Activated T-cell treated with anti-CD3 and anti-CD28 coated beads, Interleukin-2, amount 50 U/mL, for 72 hours (primary cell): ENCODE results near the gene C12orf42. TPM values are rescaled to one million over a fixed set of nuclear protein-coding genes. Genes with fewer than 3 reads are reported as not detected.

ENCODE experiments used
- ATAC-seq, 2 donors: fragments of 150-1000 bp; cut with Tn5 transposase; replicated peaks in 1 of 2; 2 replicates each; pipeline ENCODE4 v1.10.0; 2021; ENCODE audit warnings: moderate library complexity in 2 of 2, mild to moderate bottlenecking in 1 of 2
- DNase-seq, 2 donors: peaks; one replicate each; pipeline ENCODE4 v3.0.0; 2021 to 2022; ENCODE audit warnings: mixed read lengths in 1 of 2
- H3K27ac Mint-ChIP-seq: one replicate; pipeline ENCODE4 v1.8.0; 2022; ENCODE audit warnings: mild to moderate bottlenecking, moderate library complexity, mixed read lengths
- H3K27me3 Mint-ChIP-seq: one replicate; pipeline ENCODE4 v1.8.0; 2022; ENCODE audit warnings: low read depth, mixed read lengths
- H3K36me3 Mint-ChIP-seq, 2 donors: one replicate each; pipeline ENCODE4 v1.8.0; 2022; ENCODE audit warnings: mixed read lengths in 2 of 2, mild to moderate bottlenecking in 1 of 2; ENCODE audit not compliant: insufficient read depth in 2 of 2
- H3K4me1 Mint-ChIP-seq: one replicate; pipeline ENCODE4 v1.8.0; 2022; ENCODE audit warnings: low read depth, mixed read lengths
- H3K4me3 Mint-ChIP-seq, 2 donors: one replicate each; pipeline ENCODE4 v1.8.0; 2022; ENCODE audit warnings: mild to moderate bottlenecking in 2 of 2, mixed read lengths in 2 of 2, moderate library complexity in 2 of 2
- H3K9me3 Mint-ChIP-seq, 2 donors: one replicate each; pipeline ENCODE4 v1.8.0; 2022; ENCODE audit warnings: mixed read lengths in 2 of 2
- total RNA-seq, 2 donors: library from RNA; stranded (reverse); gene quantifications; one replicate each; pipeline ENCODE4 v1.2.3, GENCODE V29; 2022

Gene C12orf42
- total RNA-seq, 2 donors from 2014 or later: 0.31 to 0.35 TPM

- Mint-ChIP-seq H3K27me3 (no peaks in the 10 kb centered on the region), H3K4me1 (no peaks in the 10 kb centered on the region), H3K9me3 (peaks cover 3% of the 10 kb centered on the region in 2 donors), H3K27ac (no peak overlapping the region), H3K4me3 (no peak overlapping the region), H3K36me3 (no peaks in the 10 kb centered on the region)
- DNase-seq: no peak
- ATAC-seq: no peak
These were observed 104.7 kb downstream of the C12orf42 start for GRCh38 chr12:103391103-103391502.

- Mint-ChIP-seq H3K27me3 (no peaks in the 10 kb centered on the region), H3K4me1 (no peaks in the 10 kb centered on the region), H3K36me3 (no peaks in the 10 kb centered on the region), H3K9me3 (peaks cover 3% of the 10 kb centered on the region in 2 donors), H3K4me3 (no peak overlapping the region), H3K27ac (peak overlapping the region; percentile 63)
- no peak for ATAC-seq
- DNase-seq: no peak
These were observed 108.4 kb downstream of the C12orf42 start for GRCh38 chr12:103387385-103387784.

GRCh38 chr12:103386451-103386850, 109.3 kb downstream of the C12orf42 start:
- no peaks in the 10 kb centered on the region for H3K4me1 Mint-ChIP-seq
- H3K27ac Mint-ChIP-seq: no peak overlapping the region
- H3K9me3 Mint-ChIP-seq: peaks cover 3% of the 10 kb centered on the region in 2 donors
- ATAC-seq (no peak), DNase-seq (no peak)
- H3K4me3 Mint-ChIP-seq: no peak overlapping the region
- no peaks in the 10 kb centered on the region for H3K36me3 Mint-ChIP-seq
- H3K27me3 Mint-ChIP-seq: no peaks in the 10 kb centered on the region

GRCh38 chr12:103382736-103383346, 112.9 kb downstream of the C12orf42 start:
- H3K4me3 Mint-ChIP-seq: no peak overlapping the region
- H3K27me3 Mint-ChIP-seq: no peaks in the 10 kb centered on the region
- no peaks in the 10 kb centered on the region for H3K36me3 Mint-ChIP-seq
- DNase-seq (no peak), ATAC-seq (no peak)
- no peaks in the 10 kb centered on the region for H3K9me3 Mint-ChIP-seq
- no peaks in the 10 kb centered on the region for H3K4me1 Mint-ChIP-seq
- no peak overlapping the region for H3K27ac Mint-ChIP-seq

GRCh38 chr12:103382119-103382518, 113.6 kb downstream of the C12orf42 start:
- Mint-ChIP-seq H3K9me3 (no peaks in the 10 kb centered on the region), H3K27ac (no peak overlapping the region), H3K27me3 (no peaks in the 10 kb centered on the region), H3K36me3 (no peaks in the 10 kb centered on the region), H3K4me3 (no peak overlapping the region), H3K4me1 (no peaks in the 10 kb centered on the region)
- DNase-seq (no peak), ATAC-seq (no peak)

- no peak overlapping the region for H3K27ac Mint-ChIP-seq
- H3K4me1 Mint-ChIP-seq: no peaks in the 10 kb centered on the region
- H3K36me3 Mint-ChIP-seq: no peaks in the 10 kb centered on the region
- no peak overlapping the region for H3K4me3 Mint-ChIP-seq
- H3K27me3 Mint-ChIP-seq: no peaks in the 10 kb centered on the region
- no peak for ATAC-seq
- peaks cover 0 to 3% of the 10 kb centered on the region in 2 donors for H3K9me3 Mint-ChIP-seq
- DNase-seq: no peak
These were observed 116.1 kb downstream of the C12orf42 start for GRCh38 chr12:103379670-103380069.

- H3K9me3 Mint-ChIP-seq: peaks cover 0 to 10% of the 10 kb centered on the region in 2 donors
- H3K27me3 Mint-ChIP-seq: no peaks in the 10 kb centered on the region
- no peak for DNase-seq
- no peak overlapping the region for H3K27ac Mint-ChIP-seq
- no peak overlapping the region for H3K4me3 Mint-ChIP-seq
- peak in 1 of 2 donors; percentile 22 for ATAC-seq
- peaks cover 5% of the 10 kb centered on the region for H3K4me1 Mint-ChIP-seq
- H3K36me3 Mint-ChIP-seq: peaks cover 0 to 2% of the 10 kb centered on the region in 2 donors
These were observed 122.7 kb downstream of the C12orf42 start for GRCh38 chr12:103373088-103373523.

GRCh38 chr12:103369929-103370328, 125.8 kb downstream of the C12orf42 start:
- Mint-ChIP-seq H3K9me3 (peaks cover 0 to 11% of the 10 kb centered on the region in 2 donors), H3K36me3 (peaks cover 0 to 5% of the 10 kb centered on the region in 2 donors), H3K27me3 (no peaks in the 10 kb centered on the region), H3K27ac (no peak overlapping the region), H3K4me1 (peaks cover 5% of the 10 kb centered on the region), H3K4me3 (no peak overlapping the region)
- ATAC-seq (no peak), DNase-seq (no peak)

GRCh38 chr12:103368167-103368566, 127.6 kb downstream of the C12orf42 start:
- ATAC-seq (no peak), DNase-seq (no peak)
- H3K4me3 Mint-ChIP-seq: no peak overlapping the region
- no peaks in the 10 kb centered on the region for H3K27me3 Mint-ChIP-seq
- peaks cover 1 to 5% of the 10 kb centered on the region in 2 donors for H3K36me3 Mint-ChIP-seq
- peaks cover 5% of the 10 kb centered on the region for H3K4me1 Mint-ChIP-seq
- peaks cover 2 to 11% of the 10 kb centered on the region in 2 donors for H3K9me3 Mint-ChIP-seq
- no peak overlapping the region for H3K27ac Mint-ChIP-seq

GRCh38 chr12:103354403-103354802, 141.4 kb downstream of the C12orf42 start:
- H3K4me3 Mint-ChIP-seq: no peak overlapping the region
- ATAC-seq (no peak), DNase-seq (no peak)
- peaks cover 0 to 5% of the 10 kb centered on the region in 2 donors for H3K36me3 Mint-ChIP-seq
- no peaks in the 10 kb centered on the region for H3K27me3 Mint-ChIP-seq
- H3K9me3 Mint-ChIP-seq: peaks cover 3 to 6% of the 10 kb centered on the region in 2 donors
- no peak overlapping the region for H3K27ac Mint-ChIP-seq
- H3K4me1 Mint-ChIP-seq: peaks cover 15% of the 10 kb centered on the region

GRCh38 chr12:103353913-103354312, 141.9 kb downstream of the C12orf42 start:
- DNase-seq: no peak
- Mint-ChIP-seq H3K27ac (no peak overlapping the region), H3K4me3 (no peak overlapping the region), H3K4me1 (peaks cover 18% of the 10 kb centered on the region), H3K36me3 (peaks cover 0 to 5% of the 10 kb centered on the region in 2 donors), H3K27me3 (no peaks in the 10 kb centered on the region), H3K9me3 (peaks cover 3 to 9% of the 10 kb centered on the region in 2 donors)
- ATAC-seq: peak; percentile 52 to 73

- Mint-ChIP-seq H3K4me3 (no peak overlapping the region), H3K36me3 (peaks cover 0 to 2% of the 10 kb centered on the region in 2 donors), H3K4me1 (peaks cover 19% of the 10 kb centered on the region), H3K27me3 (no peaks in the 10 kb centered on the region), H3K27ac (no peak overlapping the region), H3K9me3 (peaks cover 2 to 11% of the 10 kb centered on the region in 2 donors)
- DNase-seq: no peak
- ATAC-seq: no peak
These were observed 145.7 kb downstream of the C12orf42 start for GRCh38 chr12:103350116-103350515.

- Mint-ChIP-seq H3K4me1 (peaks cover 15% of the 10 kb centered on the region), H3K9me3 (peaks cover 2 to 11% of the 10 kb centered on the region in 2 donors), H3K27me3 (no peaks in the 10 kb centered on the region), H3K4me3 (no peak overlapping the region), H3K36me3 (peaks cover 0 to 2% of the 10 kb centered on the region in 2 donors), H3K27ac (peak overlapping the region; percentile 68)
- no peak for DNase-seq
- ATAC-seq: peak in 1 of 2 donors; percentile 33
These were observed 146.8 kb downstream of the C12orf42 start for GRCh38 chr12:103348935-103349334.

GRCh38 chr12:103336940-103337339, 158.8 kb downstream of the C12orf42 start:
- Mint-ChIP-seq H3K27me3 (no peaks in the 10 kb centered on the region), H3K36me3 (peaks cover 0 to 6% of the 10 kb centered on the region in 2 donors), H3K27ac (no peak overlapping the region), H3K4me1 (no peaks in the 10 kb centered on the region), H3K4me3 (no peak overlapping the region), H3K9me3 (peaks cover 0 to 3% of the 10 kb centered on the region in 2 donors)
- DNase-seq (peak in 1 of 2 donors; percentile 10), ATAC-seq (peak; percentile 69 to 74)
